Liver (tissue), 9 donors: ENCODE results near the gene SHC2. TPM values are rescaled to one million over a fixed set of nuclear protein-coding genes. Genes with fewer than 3 reads are reported as not detected.

Experiments used
- DNase-seq: peaks from one replicate; pipeline ENCODE4 v3.0.0-alpha.2; 2017; ENCODE audit warnings: low spot score
- H3K27ac ChIP-seq, 2 donors: one replicate each; pipeline ENCODE4 v1.7.0; 2013; ENCODE audit warnings: inconsistent platforms in 2 of 2, low read length in 2 of 2, control low read depth in 1 of 2, low read depth in 1 of 2, mild to moderate bottlenecking in 1 of 2
- H3K27me3 ChIP-seq, 4 donors: one replicate each; pipeline versions ENCODE4 v1.6.1 to v1.7.0; 2013; ENCODE audit warnings: low read length in 3 of 4, inconsistent platforms in 1 of 4, mild to moderate bottlenecking in 1 of 4, moderate library complexity in 1 of 4; ENCODE audit not compliant: control insufficient read depth in 4 of 4, insufficient read depth in 4 of 4
- H3K36me3 ChIP-seq, 4 donors: one replicate each; pipeline versions ENCODE4 v1.6.1 to v1.7.0; 2013; ENCODE audit warnings: low read length in 3 of 4, mild to moderate bottlenecking in 3 of 4, low read depth in 1 of 4, moderate library complexity in 1 of 4; ENCODE audit not compliant: control insufficient read depth in 4 of 4, insufficient read depth in 3 of 4
- H3K4me1 ChIP-seq, 4 donors: one replicate each; pipeline versions ENCODE4 v1.6.1 to v1.7.0; 2013; ENCODE audit warnings: low read length in 3 of 4, mild to moderate bottlenecking in 3 of 4, moderate library complexity in 1 of 4; ENCODE audit not compliant: control insufficient read depth in 4 of 4, insufficient read depth in 4 of 4
- H3K4me3 ChIP-seq, 3 donors: one replicate each; pipeline versions ENCODE4 v1.6.1 to v1.7.0; 2013; ENCODE audit warnings: low read length in 3 of 3, control low read depth in 1 of 3, low read depth in 1 of 3, mild to moderate bottlenecking in 1 of 3
- H3K9ac ChIP-seq, 2 donors: one replicate each; pipeline ENCODE4 v1.7.0; 2013; ENCODE audit warnings: low read length in 2 of 2, mild to moderate bottlenecking in 2 of 2, moderate library complexity in 2 of 2, control low read depth in 1 of 2, low read depth in 1 of 2
- H3K9me3 ChIP-seq, 4 donors: one replicate each; pipeline versions ENCODE4 v1.6.1 to v1.7.0; 2013; ENCODE audit warnings: low read length in 3 of 4; ENCODE audit not compliant: control insufficient read depth in 4 of 4
- CTCF ChIP-seq: fragments of 150-350 bp; IDR thresholded peaks from 2 replicates; pipeline ENCODE4 v1.5.1; 2017; ENCODE audit warnings: improper control_type of control experiment, low read depth, low read length; ENCODE audit not compliant: missing input control
- EGR1 ChIP-seq, 2 donors: IDR thresholded peaks; 2 replicates each; pipeline ENCODE4 v1.6.1; 2016 to 2018; ENCODE audit warnings: antibody characterized with exemption in 2 of 2, low read depth in 2 of 2
- FOXA1 ChIP-seq: IDR thresholded peaks from 2 replicates; pipeline ENCODE4 v1.6.1; 2016; ENCODE audit warnings: antibody characterized with exemption
- GABPA ChIP-seq, 2 donors: IDR thresholded peaks in 1 of 2; conservative IDR thresholded peaks in 1 of 2; 2 replicates each; pipeline ENCODE4 v1.6.1; 2016; ENCODE audit warnings: antibody characterized with exemption in 2 of 2, mild to moderate bottlenecking in 1 of 2, moderate library complexity in 1 of 2
- HNF4A ChIP-seq, 2 donors: conservative IDR thresholded peaks; 2 replicates each; pipeline ENCODE4 v1.6.1; 2016; ENCODE audit warnings: antibody characterized with exemption in 2 of 2, mild to moderate bottlenecking in 2 of 2
- HNF4G ChIP-seq: IDR thresholded peaks from 2 replicates; pipeline ENCODE4 v1.6.1; 2016; ENCODE audit warnings: antibody characterized with exemption
- JUND ChIP-seq, 2 donors: IDR thresholded peaks; 2 replicates each; pipeline ENCODE4 v1.6.1; 2016; ENCODE audit warnings: antibody characterized with exemption in 2 of 2
- NR2F2 ChIP-seq: IDR thresholded peaks from 2 replicates; pipeline ENCODE4 v1.6.1; 2016; ENCODE audit warnings: antibody characterized with exemption
- RAD21 ChIP-seq, 2 donors: IDR thresholded peaks; 2 replicates each; pipeline ENCODE4 v1.6.1; 2016; ENCODE audit warnings: antibody characterized with exemption in 2 of 2, mild to moderate bottlenecking in 2 of 2
- REST ChIP-seq: IDR thresholded peaks from 2 replicates; pipeline ENCODE4 v1.6.1; 2016; ENCODE audit warnings: antibody characterized with exemption, mild to moderate bottlenecking
- YY1 ChIP-seq: IDR thresholded peaks from 2 replicates; pipeline ENCODE4 v1.6.1; 2016; ENCODE audit warnings: antibody characterized with exemption, mild to moderate bottlenecking
- ZBTB33 ChIP-seq: IDR thresholded peaks from 2 replicates; pipeline ENCODE4 v1.6.1; 2016; ENCODE audit warnings: antibody characterized with exemption
- WGBS: extraction: QIAGEN DNeasy Blood & Tissue Kit; methylation state at CpG from one replicate; pipeline ENCODE4 v1.1.7; 2013; 5-methylcytosine and 5-hydroxymethylcytosine counted together
- polyA plus RNA-seq, 2 donors: library from polyadenylated mRNA; stranded (reverse) in 1 of 2; unstranded in 1 of 2; fragments of 200-250 nt in 1 of 2; fragments of >200 nt in 1 of 2; fragmentation: Nextera tagmentation in 1 of 2; extraction: Ambion mirVana in 1 of 2; gene quantifications; one replicate each; pipeline versions ENCODE4 v1.2.1 to v1.2.3, GENCODE V29; 2013 to 2015
- total RNA-seq, 2 donors: library from RNA; depleted of rRNA; stranded (reverse); fragments of >200 nt; gene quantifications; one replicate each; pipeline ENCODE4 v1.2.3, GENCODE V29; 2014
- donor health status: healthy.
- donor health status: healthy.
- donor health status: healthy.
- donor health status: healthy.
- donor health status: healthy.

The SHC2 gene
- total and polyA plus RNA-seq, 4 donors: 15.6 to 43.0 (median 23.0) TPM

- no peak for TF ChIP-seq REST
- TF ChIP-seq FOXA1: no peak
- no peak for TF ChIP-seq EGR1 (IDR thresholded peaks at IDR 0.05; ENCODE audit: low read depth in 2 of 2)
- TF ChIP-seq HNF4G: no peak
Observed at GRCh38 chr19:506404-507285, 45.8 kb upstream of the SHC2 start (continued).

GRCh38 chr19:504616-505015, 43.8 kb upstream of the SHC2 start:
- H3K27ac ChIP-seq: no peak overlapping the region
- no peaks in the 10 kb centered on the region for H3K9me3 ChIP-seq
- no peak for DNase-seq
- H3K4me3 ChIP-seq: no peak overlapping the region
- no peak for TF ChIP-seq CTCF
- TF ChIP-seq RAD21 (IDR thresholded peaks at IDR 0.05): no peak
- TF ChIP-seq JUND (IDR thresholded peaks at IDR 0.05): no peak
- no peak for TF ChIP-seq GABPA (IDR thresholded peaks at IDR 0.05 in 1 of 2, conservative IDR thresholded peaks at IDR 0.05 in 1 of 2)
- no peak for TF ChIP-seq EGR1 (IDR thresholded peaks at IDR 0.05; ENCODE audit: low read depth in 2 of 2)
- no peak for TF ChIP-seq YY1
- TF ChIP-seq NR2F2: no peak
- TF ChIP-seq HNF4A (conservative IDR thresholded peaks at IDR 0.05): no peak
- no peak for TF ChIP-seq ZBTB33
- no peak for TF ChIP-seq FOXA1
- TF ChIP-seq REST: no peak
- H3K27me3 ChIP-seq: no peaks in the 10 kb centered on the region
- no peak overlapping the region for H3K9ac ChIP-seq
- H3K36me3 ChIP-seq: peaks cover 0 to 1% (median 0%) of the 10 kb centered on the region in 4 donors
- H3K4me1 ChIP-seq: peaks cover 6 to 18% (median 13%) of the 10 kb centered on the region in 4 donors
- 92% methylated on average over 14 of the region's 14 CpGs for WGBS
